DOHH2 (cell line): ENCODE results near the gene DOCK8.

ENCODE experiments used
- CTCF ChIP-seq: fragments of 200-600 bp; sonication (generic); IDR thresholded peaks from one replicate; pipeline ENCODE4 v1.5.1; 2014; ENCODE audit warnings: antibody characterized with exemption, mild to moderate bottlenecking, low read depth, low read length; ENCODE audit not compliant: poor library complexity, severe bottlenecking
- EZH2phosphoT487 ChIP-seq: fragments of 200-600 bp; sonication (generic); IDR thresholded peaks from 2 replicates; pipeline ENCODE4 v1.6.1; 2017; ENCODE audit warnings: borderline replicate concordance, mild to moderate bottlenecking, antibody characterized with exemption, low read length, moderate library complexity, mixed read lengths

GRCh38 chr9:224582-225520, 10.2 kb downstream of the DOCK8 start:
- TF ChIP-seq CTCF (no peak), EZH2phosphoT487 (no peak)
